Brain microvascular endothelial cell (primary cell): Measurements from ENCODE around the gene SSU72.
"Not testable (repeated sequence)": the region's sequence is repeated elsewhere in the genome, so short reads cannot be mapped to it uniquely, and the experiment has no call there.

Source experiments
- DNase-seq: peaks from one replicate; pipeline ENCODE4 v3.0.0-alpha.2; 2020
- H3K27ac ChIP-seq: fragments of 250-450 bp; sonication (Bioruptor Pico); 2 replicates; pipeline ENCODE4 v1.5.1; 2020; ENCODE audit warnings: mild to moderate bottlenecking, moderate library complexity
- H3K27me3 ChIP-seq: fragments of 250-450 bp; sonication (Bioruptor Pico); replicated peaks from 2 replicates; pipeline ENCODE4 v1.5.1; 2020; ENCODE audit warnings: mild to moderate bottlenecking
- H3K36me3 ChIP-seq: fragments of 250-450 bp; sonication (Bioruptor Pico); replicated peaks from 2 replicates; pipeline ENCODE4 v1.5.1; 2020; ENCODE audit warnings: mild to moderate bottlenecking
- H3K4me3 ChIP-seq: 2 replicates; pipeline ENCODE4 v1.5.1; 2011; ENCODE audit warnings: low read depth, mild to moderate bottlenecking, control low read depth, low read length, moderate library complexity
- in situ Hi-C: cut with HindIII; loops from 2 replicates; pipeline ENCODE4 v1.10.0; 2017; ENCODE audit warnings: low sequenced_read_pairs, low pct_ligation_motif_present
- TF ChIP-seq, protein P1 (sequence below): IDR thresholded peaks from 2 replicates; pipeline ENCODE4 v1.5.1; 2011; ENCODE audit warnings: low read depth, mild to moderate bottlenecking, moderate library complexity, low read length, control low read depth, inconsistent platforms; ENCODE audit errors: missing control alignments

Gene SSU72

DNA sequence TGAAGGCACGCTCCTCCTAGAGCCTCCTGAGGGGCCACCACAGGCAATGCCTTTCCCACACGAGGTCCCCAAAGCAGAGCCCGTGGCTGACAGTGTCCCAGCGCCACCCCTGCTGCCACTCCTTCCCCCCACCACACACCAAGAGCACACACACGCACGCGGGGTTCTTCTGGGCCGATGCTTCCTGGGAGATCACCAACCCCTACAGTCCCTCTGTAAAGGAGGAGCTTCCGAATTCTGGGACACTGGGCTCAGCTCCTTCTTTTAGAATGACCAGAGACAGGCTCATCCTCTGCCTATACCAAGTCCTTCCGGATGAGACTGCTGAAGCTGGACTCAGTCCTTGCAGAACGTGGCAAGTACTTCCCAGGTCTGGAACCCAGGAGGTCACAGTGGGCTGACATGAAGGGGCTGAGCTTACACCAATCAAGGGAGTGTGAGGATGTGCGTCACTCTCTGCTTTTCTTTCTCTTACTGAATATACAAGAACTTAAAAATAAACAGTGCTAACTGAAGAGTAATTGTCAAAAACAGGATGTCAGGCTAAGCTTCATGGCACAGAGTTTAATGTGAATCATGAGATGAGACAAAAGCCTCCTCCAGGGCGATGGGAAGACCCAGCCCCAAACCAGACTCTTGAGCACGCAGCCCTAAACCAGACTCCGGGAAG lies 12.7 kb downstream of the SSU72 start:
- in situ Hi-C loops: no loop called here
- TF ChIP-seq, protein P1, sequence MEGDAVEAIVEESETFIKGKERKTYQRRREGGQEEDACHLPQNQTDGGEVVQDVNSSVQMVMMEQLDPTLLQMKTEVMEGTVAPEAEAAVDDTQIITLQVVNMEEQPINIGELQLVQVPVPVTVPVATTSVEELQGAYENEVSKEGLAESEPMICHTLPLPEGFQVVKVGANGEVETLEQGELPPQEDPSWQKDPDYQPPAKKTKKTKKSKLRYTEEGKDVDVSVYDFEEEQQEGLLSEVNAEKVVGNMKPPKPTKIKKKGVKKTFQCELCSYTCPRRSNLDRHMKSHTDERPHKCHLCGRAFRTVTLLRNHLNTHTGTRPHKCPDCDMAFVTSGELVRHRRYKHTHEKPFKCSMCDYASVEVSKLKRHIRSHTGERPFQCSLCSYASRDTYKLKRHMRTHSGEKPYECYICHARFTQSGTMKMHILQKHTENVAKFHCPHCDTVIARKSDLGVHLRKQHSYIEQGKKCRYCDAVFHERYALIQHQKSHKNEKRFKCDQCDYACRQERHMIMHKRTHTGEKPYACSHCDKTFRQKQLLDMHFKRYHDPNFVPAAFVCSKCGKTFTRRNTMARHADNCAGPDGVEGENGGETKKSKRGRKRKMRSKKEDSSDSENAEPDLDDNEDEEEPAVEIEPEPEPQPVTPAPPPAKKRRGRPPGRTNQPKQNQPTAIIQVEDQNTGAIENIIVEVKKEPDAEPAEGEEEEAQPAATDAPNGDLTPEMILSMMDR: no peak
- no peak for DNase-seq
- Histone ChIP-seq H3K27me3 (no peaks in the 10 kb centered on the region), H3K4me3 (no peak overlapping the region), H3K27ac (no peak overlapping the region), H3K36me3 (peaks cover 40% of the 10 kb centered on the region)

DNA sequence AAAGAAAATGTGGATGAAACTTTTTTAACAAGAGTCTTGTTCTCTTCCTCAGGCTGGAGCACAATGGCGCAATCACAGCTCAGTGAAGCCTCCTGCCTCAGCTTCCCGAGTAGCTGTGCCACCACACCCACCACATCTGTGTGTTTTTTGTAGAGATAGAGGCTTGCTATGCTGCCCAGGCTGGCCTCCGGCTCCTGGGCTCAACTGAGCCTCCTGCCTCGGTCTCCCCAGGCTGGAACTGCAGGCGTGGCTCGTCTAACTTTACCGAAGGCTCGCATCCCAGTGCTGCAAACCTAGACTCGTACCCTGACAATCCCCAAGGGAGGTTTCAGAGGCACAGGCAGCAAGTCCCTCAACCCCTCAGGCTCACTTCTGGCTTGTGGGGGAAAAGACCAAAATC lies 14.5 kb downstream of the SSU72 start:
- no peak for DNase-seq
- H3K27ac ChIP-seq: no peak overlapping the region
- H3K36me3 ChIP-seq: peaks cover 46% of the 10 kb centered on the region
- TF ChIP-seq, protein P1: no peak
- in situ Hi-C loops: no loop called here
- no peak overlapping the region for H3K4me3 ChIP-seq
- no peaks in the 10 kb centered on the region for H3K27me3 ChIP-seq

DNA sequence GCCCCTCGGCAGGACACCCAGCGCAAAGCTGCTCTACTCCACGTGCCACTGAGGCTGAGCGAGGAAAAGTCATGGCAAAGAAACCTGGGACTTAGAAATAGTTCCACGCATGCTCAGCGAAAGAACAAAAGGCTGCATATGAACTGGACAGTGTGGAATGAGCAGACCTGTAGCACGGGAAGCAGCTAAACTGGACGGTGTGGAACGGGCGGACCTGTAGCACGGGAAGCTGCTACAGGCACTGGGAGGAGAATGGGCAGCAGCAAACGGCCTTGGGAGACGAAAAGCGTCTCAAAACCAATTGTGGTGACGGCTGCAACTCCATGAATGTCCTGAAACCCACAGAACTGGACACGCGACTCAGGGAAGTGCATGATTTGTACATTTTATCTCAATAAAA lies 15.6 kb downstream of the SSU72 start:
- no peak overlapping the region for H3K4me3 ChIP-seq
- in situ Hi-C loops: no loop called here

DNA sequence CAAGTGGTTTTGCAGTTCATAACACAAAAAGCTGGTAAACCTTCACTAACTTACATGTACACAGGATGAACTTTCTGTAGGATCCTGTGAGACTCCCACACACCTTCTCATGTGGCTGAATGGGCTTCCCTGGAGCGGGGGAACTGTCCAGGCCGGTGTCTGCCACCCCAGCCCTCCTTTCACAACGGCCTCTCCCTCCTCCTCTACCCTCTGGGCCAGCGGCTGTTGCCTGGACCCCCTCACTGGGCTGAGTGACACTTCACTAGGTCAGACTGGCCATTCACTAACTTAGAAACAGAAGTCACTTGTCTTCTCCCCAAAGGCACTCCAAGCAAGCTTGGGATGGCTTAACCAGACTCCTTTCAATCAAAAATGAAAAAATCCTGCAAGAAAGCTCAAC lies 16.1 kb downstream of the SSU72 start:
- no peak overlapping the region for H3K4me3 ChIP-seq
- H3K36me3 ChIP-seq: peaks cover 38% of the 10 kb centered on the region
- in situ Hi-C loops: no loop called here
- no peak overlapping the region for H3K27ac ChIP-seq
- DNase-seq: no peak
- TF ChIP-seq, protein P1: no peak
- no peaks in the 10 kb centered on the region for H3K27me3 ChIP-seq

More for the DNA sequence above, 15.6 kb downstream of the SSU72 start:
- DNase-seq: no peak
- Histone ChIP-seq H3K36me3 (peaks cover 41% of the 10 kb centered on the region), H3K27me3 (no peaks in the 10 kb centered on the region), H3K27ac (no peak overlapping the region)
- TF ChIP-seq, protein P1: no peak

DNA sequence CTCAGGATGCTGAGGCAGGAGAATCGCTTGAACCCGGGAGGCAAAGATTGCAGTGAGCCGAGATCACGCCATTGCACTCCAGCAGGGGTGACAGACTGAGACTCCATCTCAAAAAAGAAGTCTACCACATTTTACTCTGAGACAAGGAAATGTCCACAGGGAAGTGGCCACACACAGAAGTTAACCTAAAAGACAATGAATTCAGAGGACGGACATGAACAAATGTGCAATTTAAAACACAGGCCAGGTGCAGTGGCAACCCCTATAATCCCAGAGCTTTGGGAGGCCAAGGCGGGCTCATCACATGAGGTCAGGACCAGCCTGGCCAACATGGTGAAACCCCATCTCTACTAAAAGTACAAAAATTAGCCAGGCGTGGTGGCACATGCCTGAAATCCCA lies 17.0 kb downstream of the SSU72 start:
- DNase-seq, H3K4me3 ChIP-seq, H3K27me3 ChIP-seq, H3K27ac ChIP-seq, in situ Hi-C loops: not testable (repeated sequence)
- H3K36me3 ChIP-seq: peaks cover 34% of the 10 kb centered on the region

DNA sequence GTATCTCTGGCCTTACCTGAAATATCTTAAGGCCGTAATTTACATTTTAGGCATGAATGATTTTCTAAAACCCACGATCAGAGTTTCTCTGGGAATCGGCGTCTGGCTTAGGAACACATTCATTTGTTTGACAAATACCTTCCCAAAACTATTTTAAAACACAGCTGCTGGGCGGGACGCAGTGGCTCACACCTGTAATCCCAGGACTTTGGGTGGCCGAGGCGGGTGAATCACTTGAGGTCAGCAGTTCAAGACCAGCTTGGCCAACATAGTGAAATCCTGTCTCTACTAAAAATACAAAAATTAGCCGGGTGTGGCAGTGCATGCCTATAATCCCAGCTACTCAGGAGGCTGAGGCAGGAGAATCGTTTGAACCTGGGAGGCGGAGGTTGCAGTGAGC lies 17.7 kb downstream of the SSU72 start:
- H3K4me3 ChIP-seq, in situ Hi-C loops, H3K27ac ChIP-seq, H3K27me3 ChIP-seq, DNase-seq: not testable (repeated sequence)
- H3K36me3 ChIP-seq: peaks cover 27% of the 10 kb centered on the region

- Histone ChIP-seq H3K36me3 (peaks cover 24% of the 10 kb centered on the region), H3K27ac (no peak overlapping the region), H3K27me3 (no peaks in the 10 kb centered on the region), H3K4me3 (no peak overlapping the region)
- TF ChIP-seq, protein P1: no peak
- in situ Hi-C loops: no loop called here
- DNase-seq: no peak
These were observed 18.2 kb downstream of the SSU72 start for GRCh38 chr1:1556505-1556904.
